ENCODE measurements around the gene EHD4. TPM values are rescaled to one million over a fixed set of nuclear protein-coding genes. Genes with fewer than 3 reads are reported as not detected.

Gene EHD4
- total and polyA plus RNA-seq, 9 of the 15 experiments (the other 6 are each of a cell fraction or from before 2014, with no cell fraction given), result 0.89 to 10.3 (median 6.4) TPM

GRCh38 chr15:41869770-41870688 lies 102.3 kb downstream of the EHD4 start:
- H3K4me2 ChIP-seq (ENCODE audit: insufficient read depth, low read length), result no peak overlapping the region
- no peaks in the 10 kb centered on the region for H3K36me3 ChIP-seq (ENCODE audit: control insufficient read depth, insufficient read depth, low read length)
- in situ Hi-C loops (cut with MboI) (no loop called here), intact Hi-C loops (cut with micrococcal nuclease) (no loop called here)
- CTCF ChIA-PET (ENCODE audit: low intra/inter-chr PET ratio), result no interaction called here
- WGBS (ENCODE audit: insufficient coverage, low coverage, missing lambda C conversion rate), result 4% methylated on average over 38 of the region's 42 CpGs
- H3K27ac ChIP-seq (ENCODE audit: extremely low read depth, low read depth, low read length), result no peak overlapping the region
- peaks cover 0 to 42% of the 10 kb centered on the region in 2 experiments; a peak in 3 of 5 replicates for H3K4me1 ChIP-seq (replicated peaks in 1 of 2; ENCODE audit: control insufficient read depth in 2 of 2, insufficient read depth in 2 of 2, low read length in 2 of 2)
- ATAC-seq (peak; percentile 29; the same call in 1 of the 3 replicates), DNase-seq (ENCODE audit: extremely low read depth in 1 of 4, low spot score in 3 of 4) (no peak), FAIRE-seq (peak; percentile 19)
- H4K20me1 ChIP-seq (replicated peaks; ENCODE audit: control insufficient read depth, insufficient read depth, low read length), result peaks cover 29% of the 10 kb centered on the region
- H3K9ac ChIP-seq (ENCODE audit: insufficient read depth in 1 of 2, low read depth in 2 of 2, low read length in 2 of 2), result peak overlapping the region in 1 of 2 experiments; percentile 26; a peak in 1 of 4 replicates
- POLR2A ChIA-PET, result interaction anchor here (0.5 to 1.0 kb wide), 5 partner anchors 10 to 753 kb away, joined by 3 to 5 read pairs (median 3); no protein-coding TSS in a partner anchor
- no peaks in the 10 kb centered on the region for H3K9me1 ChIP-seq (ENCODE audit: control insufficient read depth, insufficient read depth, low read length)
- no peaks in the 10 kb centered on the region for H3K9me3 ChIP-seq (replicated peaks; ENCODE audit: control insufficient read depth, insufficient read depth, low read depth, low read length)
- H3K4me3 ChIP-seq, result no peak overlapping the region
- peaks cover 73 to 96% of the 10 kb centered on the region in 2 experiments; a peak in 4 of 5 replicates for H3K27me3 ChIP-seq (ENCODE audit: control insufficient read depth in 2 of 2, insufficient read depth in 2 of 2, low read length in 2 of 2)
- TF ChIP-seq IRF9 (tag; IDR thresholded peaks at IDR 0.05), result no peak
- no peak for TF ChIP-seq CREB5 (CRISPR knock-in tag; IDR thresholded peaks at IDR 0.05)
- TF ChIP-seq HMBOX1 (IDR thresholded peaks at IDR 0.05), result no peak
- no peak for TF ChIP-seq SUPT5H (IDR thresholded peaks at IDR 0.05)
- TF ChIP-seq GATAD2B (IDR thresholded peaks at IDR 0.05; ENCODE audit: borderline replicate concordance), result no peak
- TF ChIP-seq, protein P1, sequence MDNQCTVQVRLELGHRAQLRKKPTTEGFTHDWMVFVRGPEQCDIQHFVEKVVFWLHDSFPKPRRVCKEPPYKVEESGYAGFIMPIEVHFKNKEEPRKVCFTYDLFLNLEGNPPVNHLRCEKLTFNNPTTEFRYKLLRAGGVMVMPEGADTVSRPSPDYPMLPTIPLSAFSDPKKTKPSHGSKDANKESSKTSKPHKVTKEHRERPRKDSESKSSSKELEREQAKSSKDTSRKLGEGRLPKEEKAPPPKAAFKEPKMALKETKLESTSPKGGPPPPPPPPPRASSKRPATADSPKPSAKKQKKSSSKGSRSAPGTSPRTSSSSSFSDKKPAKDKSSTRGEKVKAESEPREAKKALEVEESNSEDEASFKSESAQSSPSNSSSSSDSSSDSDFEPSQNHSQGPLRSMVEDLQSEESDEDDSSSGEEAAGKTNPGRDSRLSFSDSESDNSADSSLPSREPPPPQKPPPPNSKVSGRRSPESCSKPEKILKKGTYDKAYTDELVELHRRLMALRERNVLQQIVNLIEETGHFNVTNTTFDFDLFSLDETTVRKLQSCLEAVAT (IDR thresholded peaks at IDR 0.05), result no peak
- TF ChIP-seq, protein P2, sequence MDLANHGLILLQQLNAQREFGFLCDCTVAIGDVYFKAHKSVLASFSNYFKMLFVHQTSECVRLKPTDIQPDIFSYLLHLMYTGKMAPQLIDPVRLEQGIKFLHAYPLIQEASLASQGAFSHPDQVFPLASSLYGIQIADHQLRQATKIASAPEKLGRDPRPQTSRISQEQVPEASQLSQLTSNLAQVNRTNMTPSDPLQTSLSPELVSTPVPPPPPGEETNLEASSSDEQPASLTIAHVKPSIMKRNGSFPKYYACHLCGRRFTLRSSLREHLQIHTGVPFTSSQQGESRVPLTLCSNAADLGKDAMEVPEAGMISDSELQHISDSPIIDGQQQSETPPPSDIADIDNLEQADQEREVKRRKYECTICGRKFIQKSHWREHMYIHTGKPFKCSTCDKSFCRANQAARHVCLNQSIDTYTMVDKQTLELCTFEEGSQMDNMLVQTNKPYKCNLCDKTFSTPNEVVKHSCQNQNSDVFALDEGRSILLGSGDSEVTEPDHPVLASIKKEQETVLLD (IDR thresholded peaks at IDR 0.05), result no peak
- TF ChIP-seq, protein P3, sequence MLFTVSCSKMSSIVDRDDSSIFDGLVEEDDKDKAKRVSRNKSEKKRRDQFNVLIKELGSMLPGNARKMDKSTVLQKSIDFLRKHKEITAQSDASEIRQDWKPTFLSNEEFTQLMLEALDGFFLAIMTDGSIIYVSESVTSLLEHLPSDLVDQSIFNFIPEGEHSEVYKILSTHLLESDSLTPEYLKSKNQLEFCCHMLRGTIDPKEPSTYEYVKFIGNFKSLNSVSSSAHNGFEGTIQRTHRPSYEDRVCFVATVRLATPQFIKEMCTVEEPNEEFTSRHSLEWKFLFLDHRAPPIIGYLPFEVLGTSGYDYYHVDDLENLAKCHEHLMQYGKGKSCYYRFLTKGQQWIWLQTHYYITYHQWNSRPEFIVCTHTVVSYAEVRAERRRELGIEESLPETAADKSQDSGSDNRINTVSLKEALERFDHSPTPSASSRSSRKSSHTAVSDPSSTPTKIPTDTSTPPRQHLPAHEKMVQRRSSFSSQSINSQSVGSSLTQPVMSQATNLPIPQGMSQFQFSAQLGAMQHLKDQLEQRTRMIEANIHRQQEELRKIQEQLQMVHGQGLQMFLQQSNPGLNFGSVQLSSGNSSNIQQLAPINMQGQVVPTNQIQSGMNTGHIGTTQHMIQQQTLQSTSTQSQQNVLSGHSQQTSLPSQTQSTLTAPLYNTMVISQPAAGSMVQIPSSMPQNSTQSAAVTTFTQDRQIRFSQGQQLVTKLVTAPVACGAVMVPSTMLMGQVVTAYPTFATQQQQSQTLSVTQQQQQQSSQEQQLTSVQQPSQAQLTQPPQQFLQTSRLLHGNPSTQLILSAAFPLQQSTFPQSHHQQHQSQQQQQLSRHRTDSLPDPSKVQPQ (CRISPR knock-in tag; IDR thresholded peaks at IDR 0.05; ENCODE audit: borderline replicate concordance), result no peak
- no peak overlapping the region for H2AFZ ChIP-seq (ENCODE audit: low read depth, low read length)
- H3K79me2 ChIP-seq (ENCODE audit: control insufficient read depth, insufficient read depth, low read length), result no peaks in the 10 kb centered on the region
- no TSS peak for BruUV-seq (replicated peaks)

All from K562 (cell line).